ENCODE results near the gene RNF141.

DNA sequence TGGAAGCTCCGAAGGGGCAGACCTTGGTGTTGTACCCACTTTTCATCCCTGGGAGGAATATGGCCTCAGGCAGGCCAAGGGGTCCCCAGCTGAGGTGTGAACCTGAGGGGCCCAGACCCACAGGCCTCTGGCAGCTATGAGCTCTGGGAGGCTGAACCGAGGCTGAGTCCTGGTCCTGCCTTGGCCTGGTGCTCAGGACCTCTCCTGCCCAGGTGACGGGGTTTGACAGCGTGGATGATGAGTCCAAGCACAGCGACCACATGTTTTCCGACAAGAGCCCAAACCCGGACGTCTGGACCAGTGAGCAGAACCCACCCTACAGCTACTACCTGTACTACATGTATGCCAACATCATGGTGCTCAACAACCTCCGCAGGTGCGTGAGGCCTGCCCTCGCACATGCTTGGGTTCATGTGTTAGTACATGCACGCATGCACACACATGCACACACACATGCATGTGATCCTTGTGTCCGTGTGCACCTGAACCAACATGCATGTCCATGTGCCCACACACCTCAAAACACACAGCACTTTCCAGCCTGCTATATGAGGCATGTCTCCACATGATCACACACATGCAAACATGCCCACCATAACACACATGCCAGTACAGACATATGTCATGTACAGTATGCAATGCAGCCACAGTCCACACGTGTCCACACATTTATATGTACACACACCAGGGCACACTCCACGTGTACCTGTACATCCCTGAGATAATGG lies 40.9 kb downstream of the RNF141 start:
- TF ChIP-seq TSHZ2 (CRISPR knock-in tag; IDR thresholded peaks at IDR 0.05) (no peak), ZC3H10 (CRISPR knock-in tag; IDR thresholded peaks at IDR 0.05) (no peak), ISL1 (CRISPR knock-in tag; IDR thresholded peaks at IDR 0.05) (no peak), PATZ1 (CRISPR knock-in tag; IDR thresholded peaks at IDR 0.05; ENCODE audit: borderline replicate concordance) (no peak)
